Erythroblast (primary cell): ENCODE data around the gene KCNIP3.
"Not testable (repeated sequence)": the region's sequence is repeated elsewhere in the genome, so short reads cannot be mapped to it uniquely, and the experiment has no call there.

ENCODE experiments used
- GATA1 ChIP-seq: IDR thresholded peaks from 2 replicates; pipeline ENCODE4 v1.6.1; 2011; ENCODE audit warnings: low read depth, mild to moderate bottlenecking, control low read depth, low read length, moderate library complexity
- POLR2A ChIP-seq: IDR thresholded peaks from 2 replicates; pipeline ENCODE4 v1.6.1; 2011; ENCODE audit warnings: mild to moderate bottlenecking, low read length

DNA sequence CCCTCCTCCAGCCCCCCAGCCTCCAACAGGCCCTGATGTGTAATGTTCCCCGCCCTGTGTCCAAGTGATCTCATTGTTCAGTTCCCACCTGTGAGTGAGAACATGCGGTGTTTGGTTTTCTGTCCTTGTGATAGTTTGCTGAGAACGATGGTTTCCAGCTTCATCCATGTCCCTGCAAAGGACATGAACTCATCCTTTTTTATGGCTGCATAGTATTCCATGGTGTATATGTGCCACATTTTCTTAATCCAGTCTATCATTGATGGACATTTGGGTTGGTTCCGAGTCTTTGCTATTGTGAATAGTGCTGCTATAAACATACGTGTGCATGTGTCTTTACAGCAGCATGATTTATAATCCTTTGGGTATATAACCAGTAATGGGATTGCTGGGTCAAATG, 58.3 kb downstream of the KCNIP3 start:
- not testable (repeated sequence) for TF ChIP-seq POLR2A, GATA1
